ENCODE measurements around the gene CDC7.

GRCh38 chr1:91552596-91552995 lies 51.9 kb downstream of the CDC7 start:
- no peak for TF ChIP-seq CTCF (IDR thresholded peaks at IDR 0.05)
- TF ChIP-seq POLR2A (IDR thresholded peaks at IDR 0.05) = no peak
